IMR-90 (cell line): ENCODE results near the gene XKR3.
"Not testable (repeated sequence)": the region's sequence is repeated elsewhere in the genome, so short reads cannot be mapped to it uniquely, and the experiment has no call there.

ENCODE experiments used
- BHLHE40 ChIP-seq: fragments of 150-350 bp; IDR thresholded peaks from 2 replicates; pipeline ENCODE4 v1.6.1; 2016; ENCODE audit warnings: mild to moderate bottlenecking, low read depth, low read length
- FOS ChIP-seq: fragments of 150-350 bp; IDR thresholded peaks from 2 replicates; pipeline ENCODE4 v1.6.1; 2016; ENCODE audit warnings: low read depth, low read length
- MXI1 ChIP-seq: IDR thresholded peaks from 2 replicates; pipeline ENCODE4 v1.6.1; 2012; ENCODE audit warnings: low read depth, mild to moderate bottlenecking, low read length, moderate library complexity, borderline replicate concordance
- NFE2L2 ChIP-seq: fragments of 150-350 bp; IDR thresholded peaks from 2 replicates; pipeline ENCODE4 v1.6.1; 2016; ENCODE audit warnings: low read depth, mild to moderate bottlenecking, low read length
- POLR2A ChIP-seq: IDR thresholded peaks from 2 replicates; pipeline ENCODE4 v1.6.1; 2012; ENCODE audit warnings: mild to moderate bottlenecking, low read depth, low read length
- RCOR1 ChIP-seq: IDR thresholded peaks from 2 replicates; pipeline ENCODE4 v1.6.1; 2012; ENCODE audit warnings: mild to moderate bottlenecking, low read length, improper control_type of control experiment; ENCODE audit not compliant: insufficient replicate concordance
- TF ChIP-seq, protein P1 (sequence below): conservative IDR thresholded peaks from 2 replicates; pipeline ENCODE4 v1.5.1; 2012; ENCODE audit warnings: mild to moderate bottlenecking, low read depth, low read length, improper control_type of control experiment
- TF ChIP-seq, protein P2 (sequence below): fragments of 150-350 bp; IDR thresholded peaks from 2 replicates; pipeline ENCODE4 v1.6.1; 2017; ENCODE audit warnings: mild to moderate bottlenecking, antibody characterized with exemption, low read length, low read depth

DNA sequence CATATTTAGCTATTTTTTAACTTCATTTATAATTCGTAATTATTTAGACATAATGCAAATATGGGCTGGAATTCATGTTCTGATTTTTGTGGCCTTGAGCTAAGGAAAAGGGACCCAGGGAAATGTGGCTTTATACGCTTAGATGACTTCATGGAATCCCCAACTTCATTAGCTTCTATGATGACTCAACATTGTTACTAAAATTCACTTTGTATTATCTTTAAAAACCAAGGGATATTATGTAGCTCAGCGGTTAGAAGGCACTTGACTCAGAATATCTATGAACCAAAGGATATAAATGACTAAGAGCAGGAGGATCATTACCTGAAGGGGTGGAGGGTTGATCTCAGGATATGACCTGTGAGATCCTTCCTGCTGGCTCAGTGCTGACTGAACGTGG, 64.8 kb downstream of the XKR3 start:
- TF ChIP-seq, protein P1, sequence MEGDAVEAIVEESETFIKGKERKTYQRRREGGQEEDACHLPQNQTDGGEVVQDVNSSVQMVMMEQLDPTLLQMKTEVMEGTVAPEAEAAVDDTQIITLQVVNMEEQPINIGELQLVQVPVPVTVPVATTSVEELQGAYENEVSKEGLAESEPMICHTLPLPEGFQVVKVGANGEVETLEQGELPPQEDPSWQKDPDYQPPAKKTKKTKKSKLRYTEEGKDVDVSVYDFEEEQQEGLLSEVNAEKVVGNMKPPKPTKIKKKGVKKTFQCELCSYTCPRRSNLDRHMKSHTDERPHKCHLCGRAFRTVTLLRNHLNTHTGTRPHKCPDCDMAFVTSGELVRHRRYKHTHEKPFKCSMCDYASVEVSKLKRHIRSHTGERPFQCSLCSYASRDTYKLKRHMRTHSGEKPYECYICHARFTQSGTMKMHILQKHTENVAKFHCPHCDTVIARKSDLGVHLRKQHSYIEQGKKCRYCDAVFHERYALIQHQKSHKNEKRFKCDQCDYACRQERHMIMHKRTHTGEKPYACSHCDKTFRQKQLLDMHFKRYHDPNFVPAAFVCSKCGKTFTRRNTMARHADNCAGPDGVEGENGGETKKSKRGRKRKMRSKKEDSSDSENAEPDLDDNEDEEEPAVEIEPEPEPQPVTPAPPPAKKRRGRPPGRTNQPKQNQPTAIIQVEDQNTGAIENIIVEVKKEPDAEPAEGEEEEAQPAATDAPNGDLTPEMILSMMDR: not testable (repeated sequence)
- TF ChIP-seq, protein P2, sequence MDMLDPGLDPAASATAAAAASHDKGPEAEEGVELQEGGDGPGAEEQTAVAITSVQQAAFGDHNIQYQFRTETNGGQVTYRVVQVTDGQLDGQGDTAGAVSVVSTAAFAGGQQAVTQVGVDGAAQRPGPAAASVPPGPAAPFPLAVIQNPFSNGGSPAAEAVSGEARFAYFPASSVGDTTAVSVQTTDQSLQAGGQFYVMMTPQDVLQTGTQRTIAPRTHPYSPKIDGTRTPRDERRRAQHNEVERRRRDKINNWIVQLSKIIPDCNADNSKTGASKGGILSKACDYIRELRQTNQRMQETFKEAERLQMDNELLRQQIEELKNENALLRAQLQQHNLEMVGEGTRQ: not testable (repeated sequence)
- TF ChIP-seq BHLHE40, FOS, MXI1, NFE2L2, POLR2A, RCOR1: not testable (repeated sequence)
